GM18502 (cell line): ENCODE measurements around the gene OVCH1.
A peak's percentile ranks its signal among the peaks of the same experiment; 100 is the strongest.
"Not testable (repeated sequence)": the region's sequence is repeated elsewhere in the genome, so short reads cannot be mapped to it uniquely, and the experiment has no call there.

Source experiments
- ATAC-seq: cut with Tn5 transposase; IDR thresholded peaks from one replicate; pipeline ENCODE4 v1.9.1; 2021; ENCODE audit warnings: mild to moderate bottlenecking; ENCODE audit not compliant: unreplicated experiment, poor library complexity

OVCH1 gene

DNA sequence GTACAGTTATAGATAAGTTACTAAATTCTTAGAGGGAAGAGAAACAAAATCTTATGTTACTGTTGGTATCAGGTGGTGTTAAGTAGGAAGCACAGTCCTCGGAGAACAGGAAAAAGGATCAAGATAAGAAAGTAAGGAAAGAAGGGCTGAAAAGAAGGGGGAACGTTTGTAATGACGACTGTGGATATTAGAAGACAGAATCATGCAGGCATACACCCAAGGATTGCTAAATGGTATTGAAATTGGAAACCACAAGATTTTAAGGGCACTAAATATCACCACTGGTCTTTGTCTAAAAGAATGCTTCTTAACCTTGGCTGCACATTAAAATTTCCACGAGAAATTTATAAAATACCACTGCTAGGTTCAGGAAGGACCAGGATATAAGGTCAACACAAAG is 82.4 kb downstream of the OVCH1 start:
- no peak for ATAC-seq

DNA sequence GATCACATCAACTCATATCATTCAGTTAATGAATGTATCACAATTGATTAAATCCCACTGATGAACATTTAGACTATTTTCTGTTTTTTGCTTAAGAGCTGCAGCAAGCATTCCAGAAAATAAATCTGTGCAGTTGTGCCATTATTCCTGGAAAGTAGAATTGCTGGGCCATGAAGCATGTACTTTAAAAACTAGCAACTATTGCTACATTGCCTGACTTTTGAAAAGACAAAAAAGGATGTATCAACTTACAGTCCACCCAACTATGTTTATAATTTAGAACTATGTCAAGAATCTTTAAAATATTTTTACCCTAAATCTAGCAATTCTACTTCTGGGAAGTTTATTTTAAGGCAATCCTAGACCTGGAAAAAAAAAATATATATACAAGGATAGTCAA is 83.1 kb downstream of the OVCH1 start:
- no peak for ATAC-seq

DNA sequence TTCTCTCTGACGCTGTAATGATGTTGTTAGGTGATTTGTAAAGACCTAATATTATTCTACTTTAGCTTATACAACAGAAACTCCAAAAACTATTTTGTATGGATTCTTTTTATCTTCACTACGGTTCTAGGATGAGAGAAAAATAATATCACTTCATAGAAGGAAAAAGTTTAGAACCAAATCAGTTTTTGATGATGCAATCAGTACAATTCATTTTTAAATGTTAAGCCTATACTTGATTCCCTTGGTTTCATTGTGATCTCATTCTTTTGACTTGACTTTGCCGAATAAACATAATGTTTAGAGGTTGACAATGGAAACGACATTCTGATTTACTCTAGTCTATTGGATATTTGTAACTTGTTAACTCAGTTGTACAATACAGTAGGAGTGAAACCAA is 91.9 kb downstream of the OVCH1 start:
- ATAC-seq: no peak

DNA sequence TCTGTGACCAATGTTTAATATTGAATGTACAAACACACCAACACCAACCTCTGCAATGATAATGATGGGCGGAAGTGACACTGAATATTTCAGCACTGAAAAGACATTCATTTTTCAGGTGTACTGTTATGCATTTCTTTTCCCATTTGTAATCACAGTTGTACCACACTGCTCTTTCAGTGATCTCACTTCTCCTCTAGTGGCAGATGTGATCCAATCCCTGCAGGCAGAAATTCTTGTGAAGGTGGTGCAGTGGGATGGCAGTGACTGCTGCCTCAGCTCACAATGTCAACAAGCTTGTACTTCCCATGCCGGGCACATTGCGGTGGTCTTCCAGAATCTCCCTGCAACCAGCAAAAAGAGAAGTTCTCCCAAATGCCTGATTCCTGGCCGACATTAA is 93.5 kb downstream of the OVCH1 start:
- ATAC-seq: no peak

DNA sequence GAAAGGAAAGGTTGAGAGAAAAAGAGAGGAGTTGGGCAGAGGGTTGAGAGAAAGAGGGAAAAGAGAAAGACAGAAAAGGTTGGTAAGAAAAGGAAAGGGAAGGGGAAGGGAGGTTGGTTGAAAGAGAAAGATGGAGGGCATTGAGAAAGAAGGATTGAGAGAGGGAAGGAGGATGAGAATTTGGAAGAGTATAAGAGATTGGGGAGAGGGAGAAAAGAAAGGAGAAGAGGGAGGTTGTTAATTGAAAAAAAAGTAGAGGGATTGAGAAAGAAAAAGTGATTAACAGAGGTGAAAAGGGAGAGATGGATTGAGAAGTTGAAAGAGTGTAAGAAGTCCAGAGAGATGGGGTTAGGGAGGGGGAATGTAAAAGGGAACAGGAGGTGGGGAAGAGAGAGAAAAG is 95.0 kb downstream of the OVCH1 start:
- ATAC-seq: no peak

DNA sequence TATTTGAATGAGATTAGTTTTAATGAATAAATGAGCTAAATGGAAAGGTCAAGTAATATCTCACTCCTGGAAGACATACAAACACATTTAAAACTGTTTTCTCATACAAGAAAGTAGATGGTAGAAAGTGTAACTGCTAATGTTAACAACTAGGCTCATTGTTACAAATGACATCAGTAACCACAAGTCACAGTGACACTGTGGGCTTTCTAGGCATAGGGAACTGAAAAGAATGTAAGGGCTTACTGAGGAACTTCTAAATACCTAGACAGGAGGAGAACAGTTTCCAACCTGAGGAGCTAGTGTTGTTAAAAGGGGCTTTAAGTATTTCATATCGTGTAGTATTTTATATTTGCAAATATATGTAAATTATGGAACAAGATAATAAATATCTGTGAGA is 99.0 kb downstream of the OVCH1 start:
- no peak for ATAC-seq

DNA sequence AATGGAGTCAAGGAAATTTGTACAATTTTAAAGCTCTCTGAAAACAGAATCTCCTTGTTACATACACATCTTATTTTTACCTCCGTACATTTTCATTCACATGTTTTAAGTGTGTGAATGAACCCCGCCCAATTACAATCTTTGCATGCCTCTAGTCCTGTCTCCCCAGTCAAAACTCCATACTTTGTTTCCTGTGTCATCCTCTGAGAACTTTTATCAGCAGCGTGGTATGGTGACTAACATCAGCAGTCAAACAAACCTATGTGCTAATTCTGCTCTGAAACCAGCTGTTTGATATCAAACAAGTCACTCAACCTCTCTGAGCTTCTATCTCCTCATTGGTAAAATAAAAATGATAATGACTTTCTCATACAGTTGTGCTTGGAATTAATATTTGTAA is 100.7 kb downstream of the OVCH1 start:
- ATAC-seq: no peak

DNA sequence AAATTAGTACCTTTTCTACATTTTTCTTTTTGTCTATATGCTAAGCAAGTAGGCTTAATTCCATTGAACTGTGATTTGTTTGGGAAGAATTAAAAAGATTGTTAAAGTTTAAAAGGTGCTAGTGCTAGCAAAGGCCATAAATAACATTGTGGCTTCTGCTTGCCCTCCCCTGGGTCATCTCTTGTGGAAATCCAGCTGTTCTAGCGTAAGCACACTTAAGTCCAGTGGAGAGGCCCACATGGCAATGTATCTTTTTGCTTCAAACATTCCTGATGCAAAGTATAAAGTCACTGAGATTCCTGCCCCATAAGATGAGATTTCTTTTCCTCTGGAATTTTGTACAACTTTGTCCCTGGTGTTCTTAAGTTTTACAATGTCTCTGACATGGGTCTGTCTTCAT is 102.1 kb downstream of the OVCH1 start:
- no peak for ATAC-seq

DNA sequence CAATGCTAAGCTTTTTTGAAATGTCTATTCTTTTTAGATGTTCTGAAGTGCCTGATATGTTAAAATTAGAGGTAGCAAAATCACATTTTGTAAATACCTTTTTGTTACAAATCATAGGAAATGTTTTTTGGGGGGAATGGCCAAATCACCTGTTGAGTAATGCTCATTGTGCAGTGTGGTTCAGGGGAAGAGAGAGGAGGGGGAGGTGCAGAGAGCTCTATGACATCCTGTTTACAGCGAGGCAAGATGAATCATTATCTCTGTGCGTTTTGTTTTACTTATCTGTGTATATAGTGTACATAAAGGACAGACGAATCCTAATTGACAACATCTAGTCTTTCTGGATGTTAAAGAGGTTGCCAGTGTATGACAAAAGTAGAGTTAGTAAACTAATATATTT is 107.1 kb downstream of the OVCH1 start:
- ATAC-seq: not testable (repeated sequence)

DNA sequence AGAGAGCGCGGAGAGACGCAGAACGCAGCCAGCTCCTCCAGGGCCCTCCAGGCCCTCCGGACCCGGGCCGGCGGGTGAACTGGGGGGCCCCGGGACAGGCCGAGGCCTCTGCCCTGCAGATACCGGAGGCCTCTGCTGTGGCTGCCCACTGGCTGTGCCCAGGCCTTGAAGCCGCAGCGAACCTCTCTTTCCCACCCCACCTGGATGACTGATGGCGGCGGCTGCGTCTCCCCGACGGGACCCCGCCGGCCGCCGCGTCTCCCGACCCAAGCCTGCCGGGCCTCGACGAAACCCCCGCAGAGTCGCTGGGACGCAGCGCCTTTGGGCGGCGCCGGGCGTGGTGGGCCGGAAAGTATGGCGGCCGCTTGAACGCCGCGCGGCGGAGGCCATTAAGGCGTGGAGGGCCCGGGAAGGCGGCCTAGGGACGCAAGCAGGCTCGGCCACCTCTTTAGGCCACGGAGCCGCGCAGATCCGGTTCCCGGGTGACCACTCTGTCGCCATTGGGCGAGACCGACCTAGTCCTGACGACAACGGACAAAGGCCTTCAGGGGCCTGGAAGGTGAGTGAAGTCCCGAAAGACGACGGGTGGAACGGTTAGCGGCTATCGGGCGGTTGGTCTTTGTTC is 108.1 kb downstream of the OVCH1 start:
- ATAC-seq: no peak

DNA sequence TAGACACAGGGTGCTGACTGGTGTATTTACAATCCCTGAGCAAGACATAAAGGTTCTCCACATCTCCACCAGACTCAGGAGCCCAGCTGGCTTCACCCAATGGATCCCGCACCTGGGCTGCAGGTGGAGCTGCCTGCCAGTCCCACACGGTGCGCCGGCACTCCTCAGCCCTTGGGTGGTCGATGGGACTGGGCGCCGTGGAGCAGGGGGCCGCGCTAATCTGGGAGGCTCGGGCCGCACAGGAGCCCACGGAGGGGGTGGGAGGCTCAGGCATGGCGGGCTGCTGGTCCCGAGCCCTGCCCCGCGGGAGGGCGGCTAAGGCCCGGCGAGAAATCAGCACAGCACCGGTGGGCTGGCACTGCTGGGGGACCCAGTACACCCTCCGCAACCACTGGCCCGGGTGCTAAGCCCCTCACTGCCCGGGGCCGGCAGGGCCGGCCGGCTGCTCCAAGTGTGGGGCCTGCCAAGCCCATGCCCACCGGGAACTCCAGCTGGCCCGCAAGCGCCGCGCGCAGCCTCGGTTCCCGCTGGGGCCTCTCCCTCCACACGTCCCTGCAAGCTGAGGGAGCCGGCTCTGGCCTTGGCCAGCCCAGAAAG is 111.3 kb downstream of the OVCH1 start:
- ATAC-seq: not testable (repeated sequence)

DNA sequence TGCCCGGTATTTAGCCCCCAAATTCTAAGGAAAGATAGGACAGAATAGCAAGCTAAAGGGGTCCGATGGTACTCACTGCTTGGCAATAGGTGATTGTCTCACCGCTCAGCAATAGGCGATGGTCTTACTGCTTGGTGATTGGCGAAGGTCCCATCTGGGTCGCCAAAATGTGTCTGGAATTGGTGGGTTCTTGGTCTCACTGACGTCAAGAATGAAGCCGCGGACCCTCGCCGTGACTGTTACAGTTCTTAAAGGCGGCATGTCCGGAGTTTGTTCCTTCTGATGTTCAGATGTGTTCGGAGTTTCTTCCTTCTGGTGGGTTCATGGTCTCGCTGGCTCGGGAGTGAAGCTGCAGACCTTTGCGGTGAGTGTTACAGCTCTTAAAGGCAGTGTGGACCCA is 112.3 kb downstream of the OVCH1 start:
- not testable (repeated sequence) for ATAC-seq

DNA sequence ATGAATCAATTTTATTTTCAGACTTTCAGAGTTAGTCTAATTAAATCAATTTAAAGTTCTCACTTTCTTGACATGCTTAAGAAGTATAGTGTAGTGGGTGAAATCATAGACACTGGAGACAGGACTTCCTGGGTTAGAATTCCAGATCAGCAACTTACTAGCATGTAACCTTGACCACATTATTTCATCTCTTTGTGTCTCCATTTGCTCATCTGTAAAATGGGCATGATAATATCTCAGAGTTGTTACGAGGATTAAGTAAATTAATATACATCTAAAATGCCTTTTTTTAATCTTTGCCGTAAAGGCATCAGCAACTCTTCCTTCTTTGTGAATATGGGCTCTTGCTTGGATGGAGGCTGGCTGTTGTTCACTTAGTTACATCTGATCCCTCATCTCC is 115.2 kb downstream of the OVCH1 start:
- ATAC-seq: no peak

DNA sequence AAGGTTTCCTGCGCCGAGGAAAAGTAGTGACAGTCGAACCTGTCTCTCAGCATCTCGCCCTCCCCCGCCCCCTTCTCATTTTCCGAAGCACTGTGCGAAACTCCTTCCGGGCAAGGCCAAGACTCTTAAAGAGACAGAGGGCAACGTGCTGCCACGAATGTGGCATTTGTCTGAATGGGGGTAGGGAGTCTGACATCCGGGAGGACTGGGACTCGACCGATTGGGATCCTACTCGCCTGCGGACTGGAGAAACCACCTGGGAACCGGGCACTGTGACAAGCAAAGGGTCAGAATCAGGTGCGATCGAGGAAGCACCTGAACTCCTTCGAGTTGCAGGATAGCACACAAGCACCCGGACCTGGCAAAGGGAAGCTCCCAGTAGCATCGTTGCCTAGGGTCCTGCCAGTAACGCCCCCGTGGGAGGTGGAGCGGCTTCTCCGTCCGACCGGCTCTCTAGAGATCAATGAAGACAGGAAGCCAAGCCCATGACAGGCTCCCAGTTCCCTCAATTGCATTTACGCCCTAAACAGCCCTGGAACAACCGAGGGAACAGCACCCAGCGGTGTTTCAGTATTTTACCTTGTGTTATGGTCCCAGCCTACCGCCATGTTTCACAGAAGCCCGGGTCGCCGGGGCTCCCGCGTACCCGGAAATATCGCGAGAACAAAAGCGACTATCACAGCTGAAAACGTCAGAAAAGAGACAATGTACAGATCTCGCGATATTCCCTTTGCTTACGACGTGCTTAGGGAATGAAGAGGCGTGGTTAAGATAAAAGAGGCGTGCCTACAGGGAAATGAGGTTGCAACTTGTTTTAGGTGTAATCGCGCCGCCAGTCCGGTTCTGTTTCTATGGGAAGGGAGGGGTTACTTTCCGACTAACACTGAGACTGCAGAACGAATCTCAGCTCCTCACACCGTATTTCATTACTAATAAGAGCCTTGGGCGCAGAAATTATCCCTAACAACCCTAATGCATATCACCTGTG is 116.7 kb downstream of the OVCH1 start, which contains the start of gene ERGIC2:
ERGIC2 (minus strand) TSS at position 637 of the 988 bp plus-strand sequence. CDS start 9,539 bp downstream, outside the sequence.
- ATAC-seq: peak; percentile 98
